Kidney epithelial cell (primary cell): ENCODE results near the gene ESRRB. TPM values are rescaled to one million over a fixed set of nuclear protein-coding genes. Genes with fewer than 3 reads are reported as not detected.

Experiments used
- DNase-seq: peaks from one replicate; pipeline ENCODE4 v3.0.0-alpha.2; 2010; ENCODE audit warnings: low read depth
- H3K27me3 ChIP-seq: 2 replicates; pipeline ENCODE4 v1.6.0; 2011; ENCODE audit warnings: low read length; ENCODE audit not compliant: control insufficient read depth, insufficient read depth
- H3K36me3 ChIP-seq: 2 replicates; pipeline ENCODE4 v1.5.1; 2011; ENCODE audit warnings: low read length; ENCODE audit not compliant: control insufficient read depth, insufficient read depth
- H3K4me3 ChIP-seq: 2 replicates; pipeline ENCODE4 v1.5.1; 2011; ENCODE audit warnings: low read depth, mild to moderate bottlenecking, control low read depth, low read length
- CTCF ChIP-seq: IDR thresholded peaks from 2 replicates; pipeline ENCODE4 v1.5.1; 2011; ENCODE audit warnings: mild to moderate bottlenecking, moderate library complexity, low read length, control low read depth, inconsistent platforms; ENCODE audit not compliant: insufficient read depth, poor library complexity, severe bottlenecking
- total RNA-seq: library from RNA; depleted of rRNA; stranded (reverse); fragments of >200 nt; gene quantifications from 2 replicates; pipeline ENCODE4 v1.2.3, GENCODE V29; 2015

Gene ESRRB
- total RNA-seq, 1 donor from 2014 or later: not detected

GRCh38 chr14:76349993-76350392 lies 25.9 kb upstream of the ESRRB start:
- no peak for TF ChIP-seq CTCF
- DNase-seq: no peak
- Histone ChIP-seq H3K27me3 (peaks cover 3% of the 10 kb centered on the region), H3K4me3 (no peak overlapping the region), H3K36me3 (no peaks in the 10 kb centered on the region)

DNA sequence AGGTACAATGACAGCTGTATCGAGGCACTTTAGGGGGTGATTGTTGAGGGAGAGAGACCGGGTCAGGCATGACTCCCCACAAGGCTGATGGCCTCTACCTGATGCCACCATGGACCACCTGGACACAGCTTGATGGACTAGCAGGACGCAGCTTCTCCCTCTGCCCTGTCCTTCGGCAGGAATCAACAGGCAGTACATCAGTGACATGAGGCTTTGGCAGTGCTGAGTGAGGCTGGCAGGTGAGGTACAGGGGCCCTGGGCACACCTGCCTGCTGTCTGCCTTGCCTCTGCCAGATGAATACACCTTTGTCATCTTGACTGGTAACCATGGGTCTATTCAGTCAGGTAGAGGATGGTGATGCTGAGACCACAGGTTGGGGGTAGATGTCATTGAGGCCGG lies 25.3 kb upstream of the ESRRB start:
- H3K36me3 ChIP-seq: no peaks in the 10 kb centered on the region
- no peak for DNase-seq
- TF ChIP-seq CTCF: no peak
- no peak overlapping the region for H3K4me3 ChIP-seq
- peaks cover 3% of the 10 kb centered on the region for H3K27me3 ChIP-seq

- H3K36me3 ChIP-seq: no peaks in the 10 kb centered on the region
- H3K4me3 ChIP-seq: no peak overlapping the region
- no peak for TF ChIP-seq CTCF
- H3K27me3 ChIP-seq: peaks cover 3% of the 10 kb centered on the region
- no peak for DNase-seq
Measured at GRCh38 chr14:76351941-76352340, 24.0 kb upstream of the ESRRB start.

- peak; percentile 72 for TF ChIP-seq CTCF
- Histone ChIP-seq H3K27me3 (peaks cover 3% of the 10 kb centered on the region), H3K4me3 (no peak overlapping the region), H3K36me3 (no peaks in the 10 kb centered on the region)
- DNase-seq: no peak
Measured at GRCh38 chr14:76352639-76353281, 23.2 kb upstream of the ESRRB start.

DNA sequence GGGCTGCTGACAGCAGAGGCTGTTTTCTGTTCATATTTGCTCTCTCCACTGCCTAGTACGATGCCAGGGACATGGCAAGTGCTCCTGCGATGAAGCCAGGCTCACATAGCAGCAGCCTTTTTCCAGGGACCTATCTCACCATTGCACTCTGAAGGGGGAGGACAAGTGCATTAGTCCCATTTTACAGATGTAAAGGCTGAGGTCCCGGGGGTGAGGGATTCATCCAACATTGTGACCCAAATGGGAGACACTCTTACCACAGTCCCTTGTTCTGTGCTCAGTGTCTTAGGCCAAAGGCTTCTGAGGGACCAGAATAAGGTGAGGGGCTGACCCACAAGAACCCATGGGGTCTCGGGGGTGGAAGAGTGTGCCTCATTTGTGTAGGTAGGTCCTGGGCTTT lies 21.6 kb upstream of the ESRRB start:
- Histone ChIP-seq H3K27me3 (peaks cover 3% of the 10 kb centered on the region), H3K4me3 (no peak overlapping the region), H3K36me3 (no peaks in the 10 kb centered on the region)
- no peak for TF ChIP-seq CTCF
- DNase-seq: no peak

DNA sequence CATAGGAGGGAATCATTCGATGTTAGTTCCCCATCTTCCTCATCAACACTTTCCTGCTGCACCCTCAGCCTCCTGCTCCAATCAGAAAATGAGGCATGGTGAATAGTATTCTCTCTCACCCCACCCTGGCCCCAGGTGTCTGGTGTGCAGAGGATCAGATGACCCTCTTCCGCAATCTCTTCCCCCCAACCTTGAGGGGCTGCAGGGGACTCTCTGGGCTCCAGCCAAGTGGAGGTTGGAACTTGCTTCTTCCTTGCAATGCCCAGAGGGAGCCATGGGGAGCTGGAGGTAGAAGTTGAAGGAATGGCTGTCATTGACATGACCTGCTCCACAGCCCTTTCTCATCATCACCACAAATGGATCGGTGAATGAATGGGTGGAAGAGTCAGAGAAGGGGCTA lies 20.2 kb upstream of the ESRRB start:
- Histone ChIP-seq H3K4me3 (no peak overlapping the region), H3K27me3 (peaks cover 6% of the 10 kb centered on the region), H3K36me3 (no peaks in the 10 kb centered on the region)
- DNase-seq: no peak
- no peak for TF ChIP-seq CTCF
